Measurements from ENCODE around the gene DEGS2.

- TF ChIP-seq CTCF (IDR thresholded peaks at IDR 0.05) (no peak), POLR2AphosphoS5 (IDR thresholded peaks at IDR 0.05) (no peak), EP300 (IDR thresholded peaks at IDR 0.05) (no peak), POLR2A (IDR thresholded peaks at IDR 0.05) (no peak)
Observed at GRCh38 chr14:100109594-100109955, 49.9 kb downstream of the DEGS2 start.
